HG03175 (cell line): ENCODE data around the gene ID2.

Experiments
- ATAC-seq: cut with Tn5 transposase; IDR thresholded peaks from one replicate; pipeline ENCODE4 v1.9.1; 2021; ENCODE audit warnings: mild to moderate bottlenecking, moderate library complexity; ENCODE audit not compliant: unreplicated experiment

ID2 gene

GRCh38 chr2:8647462-8647857 is 34.4 kb upstream of the ID2 start:
- ATAC-seq, result no peak

- no peak for ATAC-seq
Observed at GRCh38 chr2:8648441-8649213, 33.2 kb upstream of the ID2 start.

GRCh38 chr2:8649718-8650117 is 32.1 kb upstream of the ID2 start:
- ATAC-seq, result no peak

GRCh38 chr2:8650256-8650655 is 31.6 kb upstream of the ID2 start:
- no peak for ATAC-seq

GRCh38 chr2:8652774-8653426 is 29.0 kb upstream of the ID2 start:
- no peak for ATAC-seq

- no peak for ATAC-seq
Observed at GRCh38 chr2:8653485-8653884, 28.4 kb upstream of the ID2 start.

- ATAC-seq, result no peak
Observed at GRCh38 chr2:8654041-8654440, 27.8 kb upstream of the ID2 start.

GRCh38 chr2:8654483-8654882 is 27.4 kb upstream of the ID2 start:
- no peak for ATAC-seq

GRCh38 chr2:8656160-8656641 is 25.7 kb upstream of the ID2 start:
- no peak for ATAC-seq

GRCh38 chr2:8656811-8657210 is 25.0 kb upstream of the ID2 start:
- ATAC-seq, result no peak

GRCh38 chr2:8657423-8658062 is 24.3 kb upstream of the ID2 start:
- ATAC-seq, result no peak

GRCh38 chr2:8658064-8658862 is 23.6 kb upstream of the ID2 start:
- ATAC-seq, result no peak

- no peak for ATAC-seq
Observed at GRCh38 chr2:8659092-8659734, 22.6 kb upstream of the ID2 start.

GRCh38 chr2:8659735-8660492 is 21.9 kb upstream of the ID2 start:
- no peak for ATAC-seq

GRCh38 chr2:8661235-8661634 is 20.6 kb upstream of the ID2 start:
- ATAC-seq, result no peak

- ATAC-seq, result no peak
Observed at GRCh38 chr2:8661736-8662135, 20.1 kb upstream of the ID2 start.

- no peak for ATAC-seq
Observed at GRCh38 chr2:8662239-8662879, 19.5 kb upstream of the ID2 start.

GRCh38 chr2:8663997-8664396 is 17.9 kb upstream of the ID2 start:
- ATAC-seq, result no peak

GRCh38 chr2:8666581-8666980 is 15.3 kb upstream of the ID2 start:
- ATAC-seq, result no peak
